OCI-LY3 (cell line): ENCODE measurements around the gene ZNF487.

Source experiments
- H2AFZ ChIP-seq: fragments of 200-600, 300-600 bp; shearing (Covaris generic); 2 replicates; pipeline ENCODE4 v1.6.0; 2014; ENCODE audit warnings: antibody characterized with exemption, low read depth, low read length
- H3K27ac ChIP-seq: fragments of 200-600, 300-600 bp; sonication (generic); 2 replicates; pipeline ENCODE4 v1.5.1; 2014; ENCODE audit warnings: mild to moderate bottlenecking, low read length, moderate library complexity, mixed read lengths
- H3K27me3 ChIP-seq: fragments of 200-600, 300-600 bp; sonication (generic); 2 replicates; pipeline ENCODE4 v1.6.1; 2014; ENCODE audit warnings: low read depth, low read length, mixed read lengths
- H3K36me3 ChIP-seq: fragments of 200-600, 300-600 bp; sonication (generic); replicated peaks from 2 replicates; pipeline ENCODE3; 2014; ENCODE audit warnings: low read depth, low read length, mixed read lengths
- H3K4me1 ChIP-seq: fragments of 300-600, 200-600 bp; sonication (generic); 2 replicates; pipeline ENCODE4 v1.6.1; 2014; ENCODE audit warnings: low read length, mixed read lengths
- H3K4me2 ChIP-seq: fragments of 200-600, 300-600 bp; sonication (generic); 2 replicates; pipeline ENCODE4 v1.6.1; 2014; ENCODE audit warnings: low read length, mixed read lengths
- H3K4me3 ChIP-seq: fragments of 300-600, 200-600 bp; sonication (generic); 2 replicates; pipeline ENCODE4 v1.5.1; 2014; ENCODE audit warnings: antibody characterized with exemption, mild to moderate bottlenecking, low read length, moderate library complexity
- H3K79me2 ChIP-seq: fragments of 300-600, 200-600 bp; shearing (Covaris generic); 2 replicates; pipeline ENCODE4 v1.6.1; 2014; ENCODE audit warnings: mild to moderate bottlenecking, low read length, mixed read lengths
- H3K9ac ChIP-seq: fragments of 300-600, 200-600 bp; shearing (Covaris generic); 2 replicates; pipeline ENCODE4 v1.6.0; 2014; ENCODE audit warnings: mild to moderate bottlenecking, low read length, moderate library complexity
- H3K9me3 ChIP-seq: fragments of 200-600, 300-600 bp; shearing (Covaris generic); 2 replicates; pipeline ENCODE4 v1.6.1; 2014; ENCODE audit warnings: low read length, mixed read lengths; ENCODE audit not compliant: insufficient read depth
- H4K20me1 ChIP-seq: fragments of 200-600, 300-600 bp; sonication (generic); 2 replicates; pipeline ENCODE4 v1.6.1; 2016; ENCODE audit warnings: low read length, mixed read lengths; ENCODE audit not compliant: insufficient read depth
- EZH2phosphoT487 ChIP-seq: fragments of 200-600 bp; shearing (Covaris generic); IDR thresholded peaks from 2 replicates; pipeline ENCODE4 v1.6.1; 2018; ENCODE audit warnings: antibody characterized with exemption, mixed run types, low read depth
- TF ChIP-seq, protein P1 (sequence below): fragments of 200-600, 300-600 bp; sonication (generic); IDR thresholded peaks from 2 replicates; pipeline ENCODE4 v1.5.1; 2014; ENCODE audit warnings: antibody characterized with exemption, low read length, low read depth

Gene ZNF487

DNA sequence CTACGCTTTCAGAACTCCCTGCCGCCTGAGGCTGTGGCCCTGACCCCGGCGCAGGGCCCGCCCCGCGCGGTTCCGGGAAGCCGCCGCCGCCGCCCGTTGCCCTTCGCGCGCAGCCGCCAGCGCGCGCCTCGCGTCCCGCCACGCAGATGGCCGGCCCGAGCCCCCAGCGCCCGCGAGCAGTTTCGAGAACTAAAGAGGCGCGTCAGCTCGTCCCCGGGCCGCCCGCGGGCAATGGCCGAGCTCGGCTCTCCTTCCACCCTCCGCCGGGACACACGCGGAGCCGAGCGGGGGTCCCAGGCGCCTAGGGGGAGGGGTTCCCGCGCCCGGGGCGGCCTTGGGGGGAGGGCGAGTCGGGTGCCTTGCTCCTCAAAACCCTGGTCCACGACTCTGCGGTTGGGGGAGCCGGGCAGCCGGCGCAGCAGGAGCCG lies 29.7 kb upstream of the ZNF487 start:
- Histone ChIP-seq H2AFZ (no peak overlapping the region), H3K27ac (peak overlapping the region; percentile 96), H3K4me1 (peaks cover 34% of the 10 kb centered on the region), H3K4me2 (peak overlapping the region; percentile 98), H3K27me3 (no peaks in the 10 kb centered on the region), H4K20me1 (peaks cover 42% of the 10 kb centered on the region), H3K79me2 (peaks cover 71% of the 10 kb centered on the region), H3K36me3 (peaks cover 23% of the 10 kb centered on the region), H3K9ac (peak overlapping the region; percentile 99), H3K4me3 (peak overlapping the region; percentile 99), H3K9me3 (no peaks in the 10 kb centered on the region)
- TF ChIP-seq, protein P1, sequence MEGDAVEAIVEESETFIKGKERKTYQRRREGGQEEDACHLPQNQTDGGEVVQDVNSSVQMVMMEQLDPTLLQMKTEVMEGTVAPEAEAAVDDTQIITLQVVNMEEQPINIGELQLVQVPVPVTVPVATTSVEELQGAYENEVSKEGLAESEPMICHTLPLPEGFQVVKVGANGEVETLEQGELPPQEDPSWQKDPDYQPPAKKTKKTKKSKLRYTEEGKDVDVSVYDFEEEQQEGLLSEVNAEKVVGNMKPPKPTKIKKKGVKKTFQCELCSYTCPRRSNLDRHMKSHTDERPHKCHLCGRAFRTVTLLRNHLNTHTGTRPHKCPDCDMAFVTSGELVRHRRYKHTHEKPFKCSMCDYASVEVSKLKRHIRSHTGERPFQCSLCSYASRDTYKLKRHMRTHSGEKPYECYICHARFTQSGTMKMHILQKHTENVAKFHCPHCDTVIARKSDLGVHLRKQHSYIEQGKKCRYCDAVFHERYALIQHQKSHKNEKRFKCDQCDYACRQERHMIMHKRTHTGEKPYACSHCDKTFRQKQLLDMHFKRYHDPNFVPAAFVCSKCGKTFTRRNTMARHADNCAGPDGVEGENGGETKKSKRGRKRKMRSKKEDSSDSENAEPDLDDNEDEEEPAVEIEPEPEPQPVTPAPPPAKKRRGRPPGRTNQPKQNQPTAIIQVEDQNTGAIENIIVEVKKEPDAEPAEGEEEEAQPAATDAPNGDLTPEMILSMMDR: no peak
- TF ChIP-seq EZH2phosphoT487: no peak

DNA sequence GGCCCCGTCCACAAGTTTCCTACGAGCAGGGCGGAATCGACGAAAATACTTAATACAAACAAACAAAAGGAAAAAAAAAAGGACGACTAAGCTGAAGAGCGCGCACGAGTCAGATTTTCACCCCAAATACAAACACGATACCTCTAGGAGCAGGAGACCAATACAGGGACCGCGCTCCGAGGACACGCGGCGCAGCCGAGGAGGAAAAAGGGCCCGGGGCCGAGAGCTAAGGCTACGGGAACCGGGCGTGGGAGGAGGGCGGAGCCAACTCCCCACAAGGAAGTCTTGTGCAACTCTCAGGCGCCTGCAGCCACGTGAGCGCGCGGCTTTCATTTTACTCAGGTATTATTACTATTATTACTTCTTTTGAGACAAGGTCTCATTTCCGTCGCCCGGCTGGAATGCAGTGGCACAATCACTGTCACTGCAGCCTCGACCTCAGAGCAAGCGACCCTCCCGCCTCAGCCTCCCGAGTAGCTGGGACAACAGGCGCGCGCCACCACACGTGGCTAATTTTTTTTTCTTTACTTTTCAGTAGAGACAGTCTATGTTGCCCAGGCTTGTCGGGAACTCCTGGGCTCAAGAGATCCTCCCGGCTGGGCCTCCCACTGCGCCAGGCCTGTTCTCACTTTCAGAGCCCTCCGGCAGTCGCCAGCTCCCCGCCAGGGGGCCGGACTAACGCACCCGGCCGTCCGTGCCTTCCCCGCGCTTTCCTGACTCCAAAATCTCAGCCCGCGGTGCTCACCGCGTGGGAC lies 29.2 kb upstream of the ZNF487 start:
- Histone ChIP-seq H3K79me2 (peaks cover 65% of the 10 kb centered on the region), H3K9ac (peak overlapping the region; percentile 99), H3K4me3 (peak overlapping the region; percentile 99), H3K27me3 (no peaks in the 10 kb centered on the region), H3K36me3 (peaks cover 23% of the 10 kb centered on the region), H3K4me1 (peaks cover 28% of the 10 kb centered on the region), H3K27ac (peak overlapping the region; percentile 96), H3K4me2 (peak overlapping the region; percentile 98), H4K20me1 (peaks cover 36% of the 10 kb centered on the region), H2AFZ (no peak overlapping the region; the same call in 1 of the 2 replicates), H3K9me3 (no peaks in the 10 kb centered on the region)
- TF ChIP-seq EZH2phosphoT487: no peak
- TF ChIP-seq, protein P1: peak; percentile 10; the same call in 1 of the 2 replicates

DNA sequence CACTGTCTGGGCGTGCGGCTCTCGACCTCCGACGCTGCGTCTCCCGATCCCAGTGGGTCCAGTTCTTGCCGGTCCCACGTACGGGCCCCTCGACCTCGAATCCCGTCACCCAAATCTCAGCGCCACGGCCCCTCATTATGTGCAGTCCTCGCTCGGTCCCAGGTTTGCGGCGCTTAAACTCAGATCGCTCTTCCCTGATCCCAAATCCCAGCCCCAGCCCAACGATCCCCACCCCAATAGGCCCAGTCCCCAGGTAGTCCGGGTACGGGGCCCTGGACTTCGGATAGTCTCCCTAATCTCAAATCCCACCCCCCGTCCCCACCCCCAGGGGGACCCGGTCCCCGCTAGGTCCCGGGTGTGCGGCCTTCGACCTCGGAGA lies 28.6 kb upstream of the ZNF487 start:
- Histone ChIP-seq H3K27ac (peak overlapping the region; percentile 96), H3K9ac (peak overlapping the region; percentile 99), H4K20me1 (peaks cover 31% of the 10 kb centered on the region), H3K79me2 (peaks cover 59% of the 10 kb centered on the region), H3K9me3 (no peaks in the 10 kb centered on the region), H3K4me3 (peak overlapping the region; percentile 99), H3K36me3 (peaks cover 21% of the 10 kb centered on the region), H3K4me1 (peaks cover 22% of the 10 kb centered on the region), H2AFZ (no peak overlapping the region), H3K27me3 (no peaks in the 10 kb centered on the region), H3K4me2 (peak overlapping the region; percentile 98)
- TF ChIP-seq, protein P1: no peak
- TF ChIP-seq EZH2phosphoT487: no peak

DNA sequence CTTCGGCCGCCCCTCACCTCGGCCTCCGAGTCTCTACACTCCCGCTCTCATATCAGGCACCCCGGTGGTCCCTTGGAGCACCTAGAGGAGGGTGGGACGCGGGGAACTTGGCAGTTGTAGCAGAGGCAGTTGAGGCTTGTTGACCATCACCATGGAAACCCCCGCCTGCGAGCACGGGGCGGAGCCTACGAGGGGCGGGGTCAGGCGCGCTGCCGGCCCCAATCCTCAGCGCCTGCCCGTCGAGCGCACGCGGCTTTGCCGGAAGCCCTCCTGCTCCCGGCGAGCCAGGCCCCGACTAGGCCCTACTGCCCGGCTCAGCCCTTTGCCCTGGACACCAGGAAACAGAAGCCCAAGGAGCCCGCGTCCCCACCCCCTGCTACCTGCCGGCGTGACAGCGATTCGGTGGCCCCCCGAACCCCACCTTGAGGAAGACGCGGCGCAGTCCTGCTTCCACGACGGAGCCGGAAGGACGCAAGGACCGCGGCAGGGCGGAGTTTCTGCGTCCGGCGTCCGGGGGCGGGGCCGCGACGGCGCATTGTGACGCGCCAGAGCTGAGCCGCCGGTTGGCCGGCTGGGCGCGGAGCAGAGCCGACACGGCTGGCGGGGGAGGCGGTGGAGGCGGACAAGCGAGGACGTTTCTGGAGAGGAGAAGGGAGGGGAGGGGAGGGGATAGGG lies 28.1 kb upstream of the ZNF487 start, which contains the start of gene HNRNPF:
TSS of gene HNRNPF (minus strand) at position 477 of the 675 bp plus-strand sequence. CDS start 21,302 bp downstream, outside the sequence.
- H3K4me2 ChIP-seq: peak within 1 kb of the TSS; percentile 98
- H3K4me1 ChIP-seq: peaks cover 17% of the 10 kb centered on the region
- peaks cover 25% of the 10 kb centered on the region for H4K20me1 ChIP-seq
- H3K36me3 ChIP-seq: peaks cover 17% of the 10 kb centered on the region
- peak within 1 kb of the TSS; percentile 99 for H3K9ac ChIP-seq
- H3K27me3 ChIP-seq: no peaks in the 10 kb centered on the region
- peak within 1 kb of the TSS; percentile 96 for H3K27ac ChIP-seq
- TF ChIP-seq EZH2phosphoT487: no peak
- TF ChIP-seq, protein P1: no peak
- peaks cover 54% of the 10 kb centered on the region for H3K79me2 ChIP-seq
- H3K4me3 ChIP-seq: peak within 1 kb of the TSS; percentile 99
- H2AFZ ChIP-seq: no peak within 1 kb of the TSS; the same call in 1 of the 2 replicates
- no peaks in the 10 kb centered on the region for H3K9me3 ChIP-seq
